Liver (tissue), 9 donors: ENCODE results near the gene MYO5A. TPM values are rescaled to one million over a fixed set of nuclear protein-coding genes. Genes with fewer than 3 reads are reported as not detected.

Experiments used
- DNase-seq: peaks from one replicate; pipeline ENCODE4 v3.0.0-alpha.2; 2017; ENCODE audit warnings: low spot score
- H3K27ac ChIP-seq, 2 donors: one replicate each; pipeline ENCODE4 v1.7.0; 2013; ENCODE audit warnings: inconsistent platforms in 2 of 2, low read length in 2 of 2, control low read depth in 1 of 2, low read depth in 1 of 2, mild to moderate bottlenecking in 1 of 2
- H3K27me3 ChIP-seq, 4 donors: one replicate each; pipeline versions ENCODE4 v1.6.1 to v1.7.0; 2013; ENCODE audit warnings: low read length in 3 of 4, inconsistent platforms in 1 of 4, mild to moderate bottlenecking in 1 of 4, moderate library complexity in 1 of 4; ENCODE audit not compliant: control insufficient read depth in 4 of 4, insufficient read depth in 4 of 4
- H3K36me3 ChIP-seq, 4 donors: one replicate each; pipeline versions ENCODE4 v1.6.1 to v1.7.0; 2013; ENCODE audit warnings: low read length in 3 of 4, mild to moderate bottlenecking in 3 of 4, low read depth in 1 of 4, moderate library complexity in 1 of 4; ENCODE audit not compliant: control insufficient read depth in 4 of 4, insufficient read depth in 3 of 4
- H3K4me1 ChIP-seq, 4 donors: one replicate each; pipeline versions ENCODE4 v1.6.1 to v1.7.0; 2013; ENCODE audit warnings: low read length in 3 of 4, mild to moderate bottlenecking in 3 of 4, moderate library complexity in 1 of 4; ENCODE audit not compliant: control insufficient read depth in 4 of 4, insufficient read depth in 4 of 4
- H3K4me3 ChIP-seq, 3 donors: one replicate each; pipeline versions ENCODE4 v1.6.1 to v1.7.0; 2013; ENCODE audit warnings: low read length in 3 of 3, control low read depth in 1 of 3, low read depth in 1 of 3, mild to moderate bottlenecking in 1 of 3
- H3K9ac ChIP-seq, 2 donors: one replicate each; pipeline ENCODE4 v1.7.0; 2013; ENCODE audit warnings: low read length in 2 of 2, mild to moderate bottlenecking in 2 of 2, moderate library complexity in 2 of 2, control low read depth in 1 of 2, low read depth in 1 of 2
- H3K9me3 ChIP-seq, 4 donors: one replicate each; pipeline versions ENCODE4 v1.6.1 to v1.7.0; 2013; ENCODE audit warnings: low read length in 3 of 4; ENCODE audit not compliant: control insufficient read depth in 4 of 4
- ATF3 ChIP-seq: IDR thresholded peaks from 2 replicates; pipeline ENCODE4 v1.6.1; 2016; ENCODE audit warnings: antibody characterized with exemption
- CTCF ChIP-seq: fragments of 150-350 bp; IDR thresholded peaks from 2 replicates; pipeline ENCODE4 v1.5.1; 2017; ENCODE audit warnings: improper control_type of control experiment, low read depth, low read length; ENCODE audit not compliant: missing input control
- EGR1 ChIP-seq, 2 donors: IDR thresholded peaks; 2 replicates each; pipeline ENCODE4 v1.6.1; 2016 to 2018; ENCODE audit warnings: antibody characterized with exemption in 2 of 2, low read depth in 2 of 2
- FOXA1 ChIP-seq: IDR thresholded peaks from 2 replicates; pipeline ENCODE4 v1.6.1; 2016; ENCODE audit warnings: antibody characterized with exemption
- FOXA2 ChIP-seq: IDR thresholded peaks from 2 replicates; pipeline ENCODE4 v1.6.1; 2016; ENCODE audit warnings: antibody characterized with exemption
- GABPA ChIP-seq, 2 donors: IDR thresholded peaks in 1 of 2; conservative IDR thresholded peaks in 1 of 2; 2 replicates each; pipeline ENCODE4 v1.6.1; 2016; ENCODE audit warnings: antibody characterized with exemption in 2 of 2, mild to moderate bottlenecking in 1 of 2, moderate library complexity in 1 of 2
- HNF4A ChIP-seq, 2 donors: conservative IDR thresholded peaks; 2 replicates each; pipeline ENCODE4 v1.6.1; 2016; ENCODE audit warnings: antibody characterized with exemption in 2 of 2, mild to moderate bottlenecking in 2 of 2
- HNF4G ChIP-seq: IDR thresholded peaks from 2 replicates; pipeline ENCODE4 v1.6.1; 2016; ENCODE audit warnings: antibody characterized with exemption
- JUND ChIP-seq, 2 donors: IDR thresholded peaks; 2 replicates each; pipeline ENCODE4 v1.6.1; 2016; ENCODE audit warnings: antibody characterized with exemption in 2 of 2
- NR2F2 ChIP-seq: IDR thresholded peaks from 2 replicates; pipeline ENCODE4 v1.6.1; 2016; ENCODE audit warnings: antibody characterized with exemption
- RAD21 ChIP-seq, 2 donors: IDR thresholded peaks; 2 replicates each; pipeline ENCODE4 v1.6.1; 2016; ENCODE audit warnings: antibody characterized with exemption in 2 of 2, mild to moderate bottlenecking in 2 of 2
- REST ChIP-seq: IDR thresholded peaks from 2 replicates; pipeline ENCODE4 v1.6.1; 2016; ENCODE audit warnings: antibody characterized with exemption, mild to moderate bottlenecking
- RXRA ChIP-seq, 2 donors: IDR thresholded peaks; 2 replicates each; pipeline ENCODE4 v1.6.1; 2017 to 2018; ENCODE audit warnings: antibody characterized with exemption in 2 of 2, mild to moderate bottlenecking in 1 of 2
- SP1 ChIP-seq: IDR thresholded peaks from 2 replicates; pipeline ENCODE4 v1.6.1; 2018; ENCODE audit warnings: antibody characterized with exemption, mild to moderate bottlenecking
- TAF1 ChIP-seq: conservative IDR thresholded peaks from 2 replicates; pipeline ENCODE4 v1.6.1; 2016; ENCODE audit warnings: antibody characterized with exemption, mild to moderate bottlenecking
- YY1 ChIP-seq: IDR thresholded peaks from 2 replicates; pipeline ENCODE4 v1.6.1; 2016; ENCODE audit warnings: antibody characterized with exemption, mild to moderate bottlenecking
- ZBTB33 ChIP-seq: IDR thresholded peaks from 2 replicates; pipeline ENCODE4 v1.6.1; 2016; ENCODE audit warnings: antibody characterized with exemption
- WGBS: extraction: QIAGEN DNeasy Blood & Tissue Kit; methylation state at CpG from one replicate; pipeline ENCODE4 v1.1.7; 2013; 5-methylcytosine and 5-hydroxymethylcytosine counted together
- polyA plus RNA-seq, 2 donors: library from polyadenylated mRNA; stranded (reverse) in 1 of 2; unstranded in 1 of 2; fragments of 200-250 nt in 1 of 2; fragments of >200 nt in 1 of 2; fragmentation: Nextera tagmentation in 1 of 2; extraction: Ambion mirVana in 1 of 2; gene quantifications; one replicate each; pipeline versions ENCODE4 v1.2.1 to v1.2.3, GENCODE V29; 2013 to 2015
- total RNA-seq, 2 donors: library from RNA; depleted of rRNA; stranded (reverse); fragments of >200 nt; gene quantifications; one replicate each; pipeline ENCODE4 v1.2.3, GENCODE V29; 2014
- donor health status: healthy.
- donor health status: healthy.
- donor health status: healthy.
- donor health status: healthy.
- donor health status: healthy.

The MYO5A gene
- total and polyA plus RNA-seq, 4 donors = 1.0 to 7.1 (median 3.0) TPM

- Histone ChIP-seq H3K27ac (no peak overlapping the region), H3K27me3 (no peaks in the 10 kb centered on the region), H3K9ac (no peak overlapping the region), H3K4me1 (no peaks in the 10 kb centered on the region), H3K36me3 (no peaks in the 10 kb centered on the region), H3K4me3 (no peak overlapping the region), H3K9me3 (no peaks in the 10 kb centered on the region)
- TF ChIP-seq SP1 = no peak
- no peak for TF ChIP-seq EGR1 (IDR thresholded peaks at IDR 0.05; ENCODE audit: low read depth in 2 of 2)
- no peak for TF ChIP-seq GABPA (IDR thresholded peaks at IDR 0.05 in 1 of 2, conservative IDR thresholded peaks at IDR 0.05 in 1 of 2)
- no peak for TF ChIP-seq NR2F2
- no peak for TF ChIP-seq HNF4G
- 81% methylated on average over 5 of the region's 5 CpGs for WGBS
- DNase-seq = no peak
Observed at GRCh38 chr15:52503788-52504496, 24.7 kb downstream of the MYO5A start.

- DNase-seq = no peak
- no peaks in the 10 kb centered on the region for H3K4me1 ChIP-seq
- no peak overlapping the region for H3K9ac ChIP-seq
- no peak for TF ChIP-seq REST
- no peak for TF ChIP-seq TAF1
- TF ChIP-seq EGR1 (IDR thresholded peaks at IDR 0.05; ENCODE audit: low read depth in 2 of 2) = no peak
- no peak for TF ChIP-seq ATF3
- TF ChIP-seq NR2F2 = no peak
- TF ChIP-seq RAD21 (IDR thresholded peaks at IDR 0.05) = no peak
- no peak for TF ChIP-seq JUND (IDR thresholded peaks at IDR 0.05)
- TF ChIP-seq HNF4A (conservative IDR thresholded peaks at IDR 0.05) = no peak
- no peak for TF ChIP-seq FOXA2
- no peak for TF ChIP-seq FOXA1
- TF ChIP-seq RXRA (IDR thresholded peaks at IDR 0.05) = no peak
- no peak for TF ChIP-seq CTCF
- TF ChIP-seq ZBTB33 = no peak
- TF ChIP-seq YY1 = no peak
- H3K36me3 ChIP-seq = no peaks in the 10 kb centered on the region
- H3K27ac ChIP-seq = no peak overlapping the region
- no peak overlapping the region for H3K4me3 ChIP-seq
- no peaks in the 10 kb centered on the region for H3K27me3 ChIP-seq
- no peaks in the 10 kb centered on the region for H3K9me3 ChIP-seq
- WGBS = 87% methylated on average over 1 of the region's 1 CpG
Observed at GRCh38 chr15:52502608-52503007, 26.1 kb downstream of the MYO5A start.
